ENCODE results near the gene RFX3.

The RFX3 gene

DNA sequence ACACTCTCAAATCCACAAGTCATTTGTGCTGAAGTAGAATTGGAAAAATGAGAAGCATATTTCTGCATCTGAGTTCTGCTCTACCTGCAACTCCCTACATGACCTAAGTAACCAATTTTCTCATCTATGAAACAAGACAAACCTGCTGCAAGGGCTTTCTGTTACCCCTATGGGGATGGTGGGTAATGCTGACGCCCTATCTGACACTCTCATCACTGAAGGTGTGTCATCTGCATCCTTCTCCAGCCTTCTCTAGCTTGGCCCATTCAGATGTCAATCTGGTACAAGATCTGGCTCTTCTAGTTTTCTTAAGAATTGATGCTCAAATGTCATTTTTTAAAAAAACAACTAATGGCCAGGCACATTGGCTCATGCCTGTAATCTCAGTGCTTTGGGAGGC, 73.8 kb downstream of the RFX3 start:
- H3K4me3 ChIP-seq (ENCODE audit: low read length), result no peak overlapping the region
- no peak for TF ChIP-seq ZNF274 (IDR thresholded peaks at IDR 0.05; ENCODE audit: low read depth, low read length)

DNA sequence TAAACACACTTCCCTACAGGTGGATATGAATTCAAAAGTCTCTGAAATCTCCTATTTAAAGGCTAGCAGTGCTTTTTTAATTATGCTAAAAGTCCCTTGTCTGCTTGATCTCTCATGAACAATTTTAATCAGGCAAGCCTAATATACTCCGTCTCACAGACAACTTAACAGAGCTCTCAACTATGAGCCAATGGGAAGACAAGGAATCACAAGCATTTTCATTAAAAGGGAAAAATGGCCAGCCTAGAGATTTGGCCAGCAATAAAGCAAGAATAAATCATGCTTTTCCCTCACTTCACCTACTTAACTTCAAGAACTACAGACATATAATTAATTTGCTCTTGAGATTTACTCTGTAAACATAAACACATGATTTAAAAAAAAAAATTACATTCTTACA, 78.0 kb downstream of the RFX3 start:
- no peak for TF ChIP-seq ZNF274 (IDR thresholded peaks at IDR 0.05; ENCODE audit: low read depth, low read length)
- H3K4me3 ChIP-seq (ENCODE audit: low read length), result no peak overlapping the region

DNA sequence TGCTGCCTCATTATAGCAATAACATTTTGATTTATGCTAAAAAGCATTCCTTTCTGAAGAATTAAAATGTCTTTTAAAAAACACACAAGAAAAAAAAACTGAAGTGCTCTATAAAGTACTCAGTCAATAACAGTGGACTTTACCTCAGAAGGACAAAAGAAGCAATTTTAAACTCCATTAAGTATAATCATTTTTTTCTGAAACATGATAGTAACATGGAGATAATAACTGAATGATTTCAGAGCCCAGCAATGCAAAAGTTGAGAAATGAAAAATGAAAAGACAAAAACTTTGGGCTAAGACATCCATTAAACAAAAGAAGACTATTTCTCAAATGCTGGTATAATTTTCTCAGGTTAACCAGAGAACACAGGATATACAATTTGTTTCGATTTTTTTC, 78.7 kb downstream of the RFX3 start:
- no peak overlapping the region for H3K4me3 ChIP-seq (ENCODE audit: low read length)
- no peak for TF ChIP-seq ZNF274 (IDR thresholded peaks at IDR 0.05; ENCODE audit: low read depth, low read length)

- H3K4me3 ChIP-seq (ENCODE audit: low read length), result no peak overlapping the region
- no peak for TF ChIP-seq ZNF274 (IDR thresholded peaks at IDR 0.05; ENCODE audit: low read depth, low read length)
These were observed 79.5 kb downstream of the RFX3 start for GRCh38 chr9:3446313-3446712.

DNA sequence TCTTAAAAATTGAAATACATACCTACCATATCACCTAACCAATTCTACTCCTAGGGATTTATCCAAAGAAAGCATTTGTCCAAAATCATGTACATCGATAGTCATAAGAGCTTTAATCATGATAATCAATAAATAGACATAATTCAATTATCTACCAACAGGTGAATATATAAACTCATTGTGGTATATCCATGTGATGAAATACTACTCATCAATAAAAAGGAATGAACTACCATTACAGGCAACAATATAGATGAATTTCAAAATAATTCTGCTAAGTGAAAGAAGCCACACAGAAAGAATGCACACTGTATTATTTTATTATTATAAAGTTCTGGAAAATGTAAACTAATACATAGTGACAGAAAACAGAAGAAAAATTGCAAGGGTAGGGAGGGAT, 81.8 kb downstream of the RFX3 start:
- no peak for TF ChIP-seq ZNF274 (IDR thresholded peaks at IDR 0.05; ENCODE audit: low read depth, low read length)
- no peak overlapping the region for H3K4me3 ChIP-seq (ENCODE audit: low read length)

GRCh38 chr9:3441197-3441816, 84.5 kb downstream of the RFX3 start:
- H3K4me3 ChIP-seq (ENCODE audit: low read length), result no peak overlapping the region
- no peak for TF ChIP-seq ZNF274 (IDR thresholded peaks at IDR 0.05; ENCODE audit: low read depth, low read length)

- TF ChIP-seq ZNF274 (IDR thresholded peaks at IDR 0.05; ENCODE audit: low read depth, low read length), result no peak
- H3K4me3 ChIP-seq (ENCODE audit: low read length), result no peak overlapping the region
These were observed 89.0 kb downstream of the RFX3 start for GRCh38 chr9:3436629-3437420.

GRCh38 chr9:3435732-3436131, 90.1 kb downstream of the RFX3 start:
- no peak for TF ChIP-seq ZNF274 (IDR thresholded peaks at IDR 0.05; ENCODE audit: low read depth, low read length)

DNA sequence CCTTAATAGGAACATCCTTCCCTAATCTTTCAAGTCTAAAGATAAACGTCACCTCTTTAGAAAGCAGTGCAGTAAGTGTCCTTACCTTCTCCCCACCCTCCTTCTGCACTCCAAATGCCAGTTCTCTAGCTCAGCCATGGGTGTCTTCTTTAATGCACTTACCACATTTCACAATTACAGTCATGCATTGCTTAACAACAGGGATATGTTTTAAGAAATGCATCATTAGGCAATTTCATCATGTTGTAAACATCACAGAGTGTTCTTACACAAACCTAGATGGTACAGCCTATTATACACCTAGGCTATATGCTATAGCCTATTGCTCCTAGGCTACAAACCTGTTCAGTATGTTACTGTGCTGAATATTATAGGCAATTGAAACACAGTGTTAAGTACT, 91.2 kb downstream of the RFX3 start:
- no peak overlapping the region for H3K4me3 ChIP-seq (ENCODE audit: low read length)
- TF ChIP-seq ZNF274 (IDR thresholded peaks at IDR 0.05; ENCODE audit: low read depth, low read length), result no peak

More at GRCh38 chr9:3435732-3436131, 90.1 kb downstream of the RFX3 start:
- H3K4me3 ChIP-seq (ENCODE audit: low read length), result no peak overlapping the region

DNA sequence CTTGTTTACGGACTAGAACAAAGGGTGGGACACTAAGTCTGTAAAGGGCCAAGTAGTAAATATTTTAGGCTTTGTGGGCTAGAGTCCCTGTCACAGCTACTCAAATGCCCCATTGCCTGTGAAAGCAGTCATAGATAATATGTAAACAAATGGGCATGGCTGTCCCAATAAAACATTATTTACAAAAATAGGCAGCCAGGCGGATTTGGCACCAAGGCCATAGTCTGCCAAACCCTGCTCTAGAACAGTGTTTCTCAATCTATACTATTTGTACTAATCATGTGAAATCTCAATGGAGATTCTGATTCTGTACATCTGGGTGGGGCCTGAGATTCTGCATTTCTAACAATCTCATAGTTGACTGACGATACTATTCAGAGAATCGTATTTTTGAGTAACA, 92.0 kb downstream of the RFX3 start:
- TF ChIP-seq ZNF274 (IDR thresholded peaks at IDR 0.05; ENCODE audit: low read depth, low read length), result no peak
- no peak overlapping the region for H3K4me3 ChIP-seq (ENCODE audit: low read length)

DNA sequence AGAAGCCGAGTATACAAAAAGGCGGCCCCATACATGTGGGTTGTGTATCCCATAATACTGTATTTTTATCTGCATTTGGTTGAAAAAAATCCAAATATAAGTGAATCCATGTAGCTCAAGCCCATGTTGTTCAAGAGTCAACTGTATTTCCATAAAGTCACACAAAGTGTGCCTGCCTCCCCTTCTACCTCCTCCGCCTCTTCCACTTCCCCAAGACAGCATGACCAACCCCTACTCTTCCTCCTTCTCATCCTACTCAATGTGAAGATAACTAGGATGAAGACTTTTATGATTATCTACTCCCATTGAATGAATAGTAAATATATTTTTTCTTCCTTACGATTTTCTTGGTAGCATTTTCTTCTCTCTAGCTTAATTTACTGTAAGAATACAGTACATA, 92.7 kb downstream of the RFX3 start:
- no peak overlapping the region for H3K4me3 ChIP-seq (ENCODE audit: low read length)
- TF ChIP-seq ZNF274 (IDR thresholded peaks at IDR 0.05; ENCODE audit: low read depth, low read length), result no peak

DNA sequence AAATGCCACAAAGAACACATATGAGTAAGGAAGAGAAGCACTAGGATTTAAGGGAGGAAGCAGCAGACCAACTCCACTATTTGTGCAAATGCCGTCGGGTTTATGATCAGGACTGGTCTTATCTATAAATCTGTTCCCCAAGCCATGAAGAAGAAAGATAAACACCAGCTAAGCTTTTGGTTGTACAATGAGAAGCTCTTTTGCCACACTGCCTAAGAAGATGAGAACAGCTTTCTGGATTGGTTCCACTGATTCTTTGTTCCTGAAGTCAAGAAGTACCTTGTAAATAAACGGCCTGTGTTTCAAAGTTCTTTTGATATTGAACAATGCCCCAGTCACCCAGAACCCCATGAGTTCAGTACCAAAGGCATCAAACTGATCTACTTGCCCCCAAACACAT, 93.9 kb downstream of the RFX3 start:
- no peak overlapping the region for H3K4me3 ChIP-seq (ENCODE audit: low read length)
- TF ChIP-seq ZNF274 (IDR thresholded peaks at IDR 0.05; ENCODE audit: low read depth, low read length), result no peak

DNA sequence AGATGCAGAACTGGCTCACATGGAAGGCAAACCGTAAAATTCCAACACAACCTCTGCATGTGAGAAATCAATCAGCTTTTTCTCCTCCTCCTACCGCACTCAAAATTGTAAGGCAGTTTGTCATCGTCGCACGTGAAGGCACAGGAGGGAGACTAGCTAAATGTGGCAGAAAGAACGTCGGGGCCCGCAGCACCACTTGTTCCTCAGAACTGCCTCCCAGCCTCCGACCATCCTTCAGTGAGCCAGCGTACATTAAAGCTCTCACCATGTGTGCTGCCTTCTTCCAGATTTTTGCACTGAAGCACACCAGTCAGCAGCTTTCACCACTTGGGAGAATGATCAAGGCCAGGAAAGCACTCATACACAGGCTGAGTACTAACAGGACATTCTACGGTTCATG, 105.9 kb downstream of the RFX3 start:
- no peak overlapping the region for H3K4me3 ChIP-seq (ENCODE audit: low read length)
- no peak for TF ChIP-seq ZNF274 (IDR thresholded peaks at IDR 0.05; ENCODE audit: low read depth, low read length)

DNA sequence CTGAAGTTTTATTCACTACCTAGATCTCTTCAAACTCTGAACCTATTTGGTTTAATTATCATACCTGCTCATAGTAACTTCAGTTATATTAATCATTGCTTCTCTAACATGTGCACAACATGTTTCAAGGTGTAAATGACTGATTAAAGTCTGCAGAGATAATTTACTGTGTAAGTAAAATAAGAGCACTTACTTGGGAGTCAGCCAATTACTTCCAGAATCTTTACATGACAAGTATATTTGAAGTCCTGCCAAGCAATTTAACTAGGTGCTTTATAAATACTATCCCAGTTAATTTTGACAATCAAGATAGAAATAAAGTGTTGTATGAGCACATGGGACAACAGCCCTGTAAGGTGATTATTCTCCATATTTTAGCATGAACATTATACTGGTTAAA, 109.9 kb downstream of the RFX3 start:
- no peak for TF ChIP-seq ZNF274 (IDR thresholded peaks at IDR 0.05; ENCODE audit: low read depth, low read length)
- no peak overlapping the region for H3K4me3 ChIP-seq (ENCODE audit: low read length)

- TF ChIP-seq ZNF274 (IDR thresholded peaks at IDR 0.05; ENCODE audit: low read depth, low read length), result no peak
- no peak overlapping the region for H3K4me3 ChIP-seq (ENCODE audit: low read length)
These were observed 111.8 kb downstream of the RFX3 start for GRCh38 chr9:3413984-3414383.

Data from GM08714 (cell line).